ENCODE data around the gene PARL.

DNA sequence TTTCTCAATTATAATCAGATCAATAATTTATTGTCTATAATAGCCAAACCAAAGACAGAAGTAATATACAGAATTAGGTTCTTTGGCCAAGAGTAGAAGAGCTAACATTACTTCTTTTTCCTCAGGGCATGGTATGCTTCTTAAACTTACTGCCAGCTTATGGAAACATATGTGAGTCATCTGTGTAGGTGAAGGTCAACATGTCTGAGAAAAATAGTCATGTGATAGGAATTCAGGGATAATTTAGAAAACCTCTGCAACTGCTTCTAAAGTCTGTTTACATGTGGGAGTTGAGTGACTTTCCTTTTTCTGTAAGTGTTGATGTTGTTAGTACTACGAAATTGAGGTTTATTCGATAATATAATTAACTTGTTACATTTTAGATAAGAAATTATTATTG lies 40.1 kb downstream of the PARL start:
- TF ChIP-seq, protein P1, sequence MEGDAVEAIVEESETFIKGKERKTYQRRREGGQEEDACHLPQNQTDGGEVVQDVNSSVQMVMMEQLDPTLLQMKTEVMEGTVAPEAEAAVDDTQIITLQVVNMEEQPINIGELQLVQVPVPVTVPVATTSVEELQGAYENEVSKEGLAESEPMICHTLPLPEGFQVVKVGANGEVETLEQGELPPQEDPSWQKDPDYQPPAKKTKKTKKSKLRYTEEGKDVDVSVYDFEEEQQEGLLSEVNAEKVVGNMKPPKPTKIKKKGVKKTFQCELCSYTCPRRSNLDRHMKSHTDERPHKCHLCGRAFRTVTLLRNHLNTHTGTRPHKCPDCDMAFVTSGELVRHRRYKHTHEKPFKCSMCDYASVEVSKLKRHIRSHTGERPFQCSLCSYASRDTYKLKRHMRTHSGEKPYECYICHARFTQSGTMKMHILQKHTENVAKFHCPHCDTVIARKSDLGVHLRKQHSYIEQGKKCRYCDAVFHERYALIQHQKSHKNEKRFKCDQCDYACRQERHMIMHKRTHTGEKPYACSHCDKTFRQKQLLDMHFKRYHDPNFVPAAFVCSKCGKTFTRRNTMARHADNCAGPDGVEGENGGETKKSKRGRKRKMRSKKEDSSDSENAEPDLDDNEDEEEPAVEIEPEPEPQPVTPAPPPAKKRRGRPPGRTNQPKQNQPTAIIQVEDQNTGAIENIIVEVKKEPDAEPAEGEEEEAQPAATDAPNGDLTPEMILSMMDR (IDR thresholded peaks at IDR 0.05) = no peak
- TF ChIP-seq POLR2A (IDR thresholded peaks at IDR 0.05) = no peak

All from uterus (tissue), 2 donors.